Right cardiac atrium (tissue), 5 donors: ENCODE data around the gene SH2D6. TPM values are rescaled to one million over a fixed set of nuclear protein-coding genes. Genes with fewer than 3 reads are reported as not detected.
"Not testable (repeated sequence)": the region's sequence is repeated elsewhere in the genome, so short reads cannot be mapped to it uniquely, and the experiment has no call there.

Experiments used
- ATAC-seq, 2 donors: fragments of 200-7000 bp; cut with Tn5 transposase; one replicate each; pipeline versions ENCODE4 v1.8.0 to v1.9.1; 2020; ENCODE audit warnings: moderate library complexity in 2 of 2, mild to moderate bottlenecking in 1 of 2
- DNase-seq, 3 donors: peaks; one replicate each; pipeline ENCODE4 v3.0.0-alpha.2; 2020
- H3K27ac ChIP-seq: one replicate; pipeline ENCODE4 v1.5.1; 2013; ENCODE audit warnings: mild to moderate bottlenecking, low read length, control low read depth, moderate library complexity
- H3K27me3 ChIP-seq: one replicate; pipeline ENCODE4 v1.6.1; 2013; ENCODE audit not compliant: control insufficient read depth, insufficient read depth
- H3K4me1 ChIP-seq: one replicate; pipeline ENCODE4 v1.6.1; 2013; ENCODE audit warnings: low read length; ENCODE audit not compliant: control insufficient read depth, insufficient read depth
- H3K4me3 ChIP-seq: one replicate; pipeline ENCODE4 v1.5.1; 2013; ENCODE audit warnings: low read length, control low read depth
- H3K9me3 ChIP-seq: one replicate; pipeline ENCODE4 v1.6.1; 2013; ENCODE audit warnings: low read length; ENCODE audit not compliant: control insufficient read depth
- WGBS: extraction: QIAGEN DNeasy Blood & Tissue Kit; methylation state at CpG from one replicate; pipeline ENCODE4 v1.1.7; 2013; 5-methylcytosine and 5-hydroxymethylcytosine counted together
- intact Hi-C, 4 donors: fragments of 100-400 bp; cut with DNase I; formaldehyde crosslinking; loops; one replicate each; pipeline versions ENCODE4 v1.11.0 to v1.14.0; 2022 to 2023
- long read RNA-seq, 4 donors: library from polyadenylated mRNA; unstranded; transcript quantifications; one replicate each; pipeline ENCODE4 v2.0.0, GENCODE V29; 2020 to 2021
- polyA plus RNA-seq: library from polyadenylated mRNA; stranded (reverse); fragments of 200-250 nt; gene quantifications from one replicate; pipeline ENCODE4 v1.2.3, GENCODE V29; 2013
- total RNA-seq, 4 donors: library from RNA; stranded (reverse); fragmentation: NEBNext Ultra II Directional; extraction: Animal tissue kit (Norgen Biotek cat#: 25700); gene quantifications; one replicate each; pipeline ENCODE4 v1.2.1, GENCODE V29; 2021
- donor health status: healthy with polysubstance abuse.
- donor health status: DM: no; HTN: yes; CAD: no.
- donor health status: DM: no; HTN: no; CAD: no.
- donor health status: DM: no; HTN: yes; CAD: no; lungs with severe emphysema.
- donor health status: DM: yes; HTN: yes; CAD: no.

The SH2D6 gene
- total RNA-seq (under 1 TPM in 3 of 4 donors, not detected in 1; 0.34 to 0.75 (median 0.62) TPM), polyA plus RNA-seq (0.29 TPM)
- long read RNA-seq, donor 1 = 0 reads
- long read RNA-seq, donor 2 = 0 reads
- long read RNA-seq, donor 3 = 0 reads
- long read RNA-seq, donor 4 = 0 reads

DNA sequence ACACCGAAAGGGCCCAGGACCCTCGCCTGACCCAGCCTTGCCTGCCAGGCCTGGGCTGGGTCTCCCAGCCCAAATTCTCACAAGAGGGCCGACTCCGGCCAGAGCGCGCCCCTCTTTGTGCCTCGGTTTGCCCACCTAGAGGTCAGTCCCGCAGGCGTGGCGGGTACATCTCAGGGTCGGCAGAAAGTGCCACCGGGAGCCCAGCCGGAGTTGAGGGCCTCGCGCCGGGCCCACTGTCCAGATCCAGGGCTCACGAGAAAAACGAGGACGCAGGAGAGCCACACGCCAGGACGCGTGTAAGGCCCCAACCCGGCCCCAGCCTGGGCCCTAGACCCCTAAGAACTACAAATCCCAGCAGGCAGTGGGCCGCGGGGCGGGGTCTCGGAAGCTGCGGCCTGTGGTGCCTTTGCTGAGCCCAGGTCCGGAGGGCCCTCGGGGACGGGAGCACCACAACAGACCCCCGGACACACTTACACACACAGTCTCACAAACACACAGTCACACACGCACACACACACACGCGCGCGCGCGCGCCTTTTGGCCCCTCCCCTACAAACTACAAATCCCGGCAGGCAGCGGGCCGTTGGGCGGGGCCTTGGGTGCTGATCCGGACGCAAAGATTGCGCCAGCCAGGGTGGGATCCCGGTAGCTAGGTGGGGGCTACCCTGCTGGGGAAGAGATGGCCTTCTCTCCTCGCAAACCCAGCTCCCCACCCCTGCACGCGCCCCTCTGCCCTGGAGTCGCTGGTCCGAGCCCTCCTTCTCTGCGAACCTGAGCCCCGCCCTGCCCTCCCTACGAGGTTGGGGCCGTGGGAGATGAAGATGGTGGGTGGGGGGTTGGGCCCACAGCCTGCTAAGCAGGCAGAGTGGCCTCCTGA, at the start of gene SH2D6:
TSS of gene SH2D6 (plus strand) at position 583 of the 877 bp plus-strand sequence. CDS start 10,752 bp downstream, outside the sequence.
- 17% methylated on average over 57 of the region's 57 CpGs for WGBS
- intact Hi-C loops = no loop called here

GRCh38 chr2:85368921-85369320, 49.6 kb upstream of the SH2D6 start:
- H3K9me3 ChIP-seq = no peaks in the 10 kb centered on the region
- intact Hi-C loops = no loop called here
- DNase-seq (no peak), ATAC-seq (no peak)
- H3K27me3 ChIP-seq = no peaks in the 10 kb centered on the region
- H3K27ac ChIP-seq = no peak overlapping the region
- no peak overlapping the region for H3K4me3 ChIP-seq
- no peaks in the 10 kb centered on the region for H3K4me1 ChIP-seq

More for the DNA sequence above, at the start of gene SH2D6:
- peak; percentile 89 to 96 (median 95) for DNase-seq
- peak within 1 kb of the TSS; percentile 70 for H3K4me3 ChIP-seq
- no peaks in the 10 kb centered on the region for H3K9me3 ChIP-seq
- peak; percentile 80 to 83 for ATAC-seq
- H3K27me3 ChIP-seq = no peaks in the 10 kb centered on the region
- no peaks in the 10 kb centered on the region for H3K4me1 ChIP-seq
- H3K27ac ChIP-seq = peak within 1 kb of the TSS; percentile 91

- intact Hi-C loops = no loop called here
- no peak for ATAC-seq
- WGBS = 84% methylated on average over 5 of the region's 5 CpGs
Observed at GRCh38 chr2:85369500-85369899, 49.0 kb upstream of the SH2D6 start.

DNA sequence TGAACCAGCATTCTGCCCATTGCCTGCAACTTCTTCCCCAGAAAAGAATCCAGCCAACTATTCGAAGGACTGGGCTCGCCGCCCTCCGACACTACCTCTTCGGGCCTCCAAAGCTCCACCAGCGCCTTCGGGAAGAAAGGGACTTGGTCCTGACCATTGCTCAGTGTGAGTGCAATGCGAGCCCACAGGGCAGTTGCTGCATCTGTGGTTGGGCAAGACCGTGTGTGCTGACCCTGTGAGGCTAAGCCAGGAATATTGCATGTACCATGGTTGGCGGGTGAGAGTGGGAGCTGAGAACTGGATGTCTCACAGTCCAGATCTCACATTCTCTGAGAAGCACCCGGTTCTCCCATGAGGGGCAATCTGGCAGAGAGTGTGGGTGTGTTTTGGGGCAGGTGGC, 47.5 kb upstream of the SH2D6 start:
- no peak overlapping the region for H3K4me3 ChIP-seq
- H3K9me3 ChIP-seq = no peaks in the 10 kb centered on the region
- peak in 1 of 2 donors; percentile 27 for ATAC-seq
- H3K27me3 ChIP-seq = no peaks in the 10 kb centered on the region
- H3K4me1 ChIP-seq = no peaks in the 10 kb centered on the region
- 92% methylated on average over 11 of the region's 11 CpGs for WGBS
- H3K27ac ChIP-seq = no peak overlapping the region
- intact Hi-C loops = no loop called here
- DNase-seq = no peak

More at GRCh38 chr2:85369500-85369899, 49.0 kb upstream of the SH2D6 start:
- no peak overlapping the region for H3K27ac ChIP-seq
- no peaks in the 10 kb centered on the region for H3K9me3 ChIP-seq
- no peak for DNase-seq
- no peaks in the 10 kb centered on the region for H3K4me1 ChIP-seq
- no peaks in the 10 kb centered on the region for H3K27me3 ChIP-seq
- H3K4me3 ChIP-seq = no peak overlapping the region

DNA sequence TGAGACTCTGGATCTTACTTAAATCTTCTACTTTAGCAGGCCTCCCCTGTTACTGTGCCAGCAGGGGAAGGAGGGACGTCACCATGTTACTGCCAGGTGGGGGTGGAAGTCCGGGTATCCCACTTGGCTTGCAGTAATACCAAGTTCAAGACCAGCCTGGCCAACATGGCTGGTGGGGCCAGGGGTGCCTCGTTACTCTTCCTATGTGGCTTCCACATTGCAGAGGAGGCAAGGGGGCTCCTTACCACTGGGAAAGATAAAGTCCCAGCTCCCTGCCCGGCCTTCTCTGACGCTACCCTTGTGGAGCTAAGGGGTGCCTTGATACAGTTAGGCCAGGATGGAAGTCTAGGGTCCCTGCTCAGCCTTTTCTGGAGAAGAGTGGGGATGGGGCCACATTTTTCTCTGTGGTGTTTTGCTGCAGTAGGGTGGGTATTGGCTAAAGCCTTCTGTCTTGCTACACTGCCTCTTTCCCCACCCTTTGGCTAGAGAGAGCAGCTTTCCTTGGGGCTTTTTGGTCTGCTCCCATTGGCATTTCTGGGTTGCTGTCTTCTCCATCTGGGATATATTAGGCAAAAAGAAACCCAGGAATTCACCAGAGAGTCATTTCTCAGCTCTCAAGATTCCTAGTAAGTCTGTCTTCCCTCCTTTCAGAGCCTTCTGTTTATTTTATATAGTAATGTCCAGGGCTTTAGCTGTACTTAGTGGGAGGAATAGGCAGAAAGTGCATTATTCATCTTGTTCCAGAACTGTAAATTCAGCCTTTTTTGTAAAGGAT, 42.0 kb upstream of the SH2D6 start:
- DNase-seq = no peak
- Histone ChIP-seq H3K27ac (no peak overlapping the region), H3K27me3 (no peaks in the 10 kb centered on the region), H3K9me3 (no peaks in the 10 kb centered on the region), H3K4me1 (no peaks in the 10 kb centered on the region), H3K4me3 (no peak overlapping the region)
- ATAC-seq = no peak
- intact Hi-C loops = no loop called here
- WGBS = 94% methylated on average over 5 of the region's 5 CpGs

GRCh38 chr2:85377083-85377482, 41.4 kb upstream of the SH2D6 start:
- Histone ChIP-seq H3K27ac (no peak overlapping the region), H3K4me1 (no peaks in the 10 kb centered on the region), H3K9me3 (no peaks in the 10 kb centered on the region), H3K4me3 (no peak overlapping the region), H3K27me3 (no peaks in the 10 kb centered on the region)
- no peak for DNase-seq
- no peak for ATAC-seq
- 91% methylated on average over 11 of the region's 11 CpGs for WGBS
- intact Hi-C loops = no loop called here

- intact Hi-C loops = no loop called here
- WGBS = 91% methylated on average over 5 of the region's 5 CpGs
Observed at GRCh38 chr2:85378257-85378656, 40.3 kb upstream of the SH2D6 start.

GRCh38 chr2:85380048-85380447, 38.5 kb upstream of the SH2D6 start:
- WGBS = 81% methylated on average over 1 of the region's 1 CpG
- DNase-seq = no peak
- intact Hi-C loops = no loop called here

More at GRCh38 chr2:85378257-85378656, 40.3 kb upstream of the SH2D6 start:
- no peaks in the 10 kb centered on the region for H3K9me3 ChIP-seq
- H3K27ac ChIP-seq = no peak overlapping the region
- no peak overlapping the region for H3K4me3 ChIP-seq
- no peaks in the 10 kb centered on the region for H3K4me1 ChIP-seq
- ATAC-seq = no peak
- DNase-seq = no peak
- H3K27me3 ChIP-seq = no peaks in the 10 kb centered on the region

GRCh38 chr2:85383151-85383550, 35.4 kb upstream of the SH2D6 start:
- H3K4me3 ChIP-seq, H3K9me3 ChIP-seq, ATAC-seq, intact Hi-C loops, H3K27ac ChIP-seq, DNase-seq, H3K27me3 ChIP-seq, H3K4me1 ChIP-seq: not testable (repeated sequence)
- WGBS = 91% methylated on average over 5 of the region's 5 CpGs

More at GRCh38 chr2:85380048-85380447, 38.5 kb upstream of the SH2D6 start:
- Histone ChIP-seq H3K27me3 (no peaks in the 10 kb centered on the region), H3K4me3 (no peak overlapping the region), H3K4me1 (no peaks in the 10 kb centered on the region), H3K27ac (no peak overlapping the region), H3K9me3 (no peaks in the 10 kb centered on the region)
- ATAC-seq = no peak

DNA sequence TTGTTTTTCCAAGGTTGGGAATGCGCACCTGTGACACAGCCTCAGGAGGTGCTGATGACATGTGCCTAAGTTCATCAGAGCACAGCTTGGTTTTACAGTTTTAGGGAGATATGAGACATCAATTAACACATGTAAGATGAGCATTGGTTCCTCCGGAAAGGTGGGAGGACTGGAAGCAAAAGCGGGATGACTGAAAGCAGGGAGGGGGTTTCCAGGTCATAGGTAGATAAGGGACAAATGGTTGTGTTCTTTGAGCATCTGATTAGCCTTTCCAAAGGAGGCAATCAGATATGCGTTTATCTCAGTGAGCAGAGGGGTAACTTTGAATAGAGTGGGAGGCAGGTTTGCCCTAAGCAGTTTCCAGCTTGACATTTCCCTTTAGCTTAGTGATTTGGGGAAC, 34.7 kb upstream of the SH2D6 start:
- H3K4me1 ChIP-seq = no peaks in the 10 kb centered on the region
- no peak for ATAC-seq
- H3K4me3 ChIP-seq = no peak overlapping the region

DNA sequence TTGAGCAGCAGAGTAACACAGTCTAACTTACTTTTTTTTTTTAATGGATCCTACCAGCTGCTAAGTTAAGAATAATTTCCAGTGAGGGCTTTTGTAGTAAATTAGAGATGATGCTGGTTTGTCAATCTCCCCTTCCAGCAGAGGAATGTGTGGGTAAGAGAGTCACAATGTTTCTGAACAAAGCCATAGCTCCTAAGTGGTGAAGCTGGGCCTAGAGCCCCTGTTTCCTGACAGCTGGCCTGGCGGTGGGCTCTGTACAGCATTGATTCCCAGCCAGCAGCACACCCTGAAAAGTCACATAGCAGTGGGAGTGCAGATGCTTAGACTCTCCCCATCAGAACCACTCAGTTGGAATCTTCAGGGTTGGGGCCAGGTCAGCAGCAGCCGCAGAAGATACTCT, 32.8 kb upstream of the SH2D6 start:
- DNase-seq (no peak), ATAC-seq (no peak)
- intact Hi-C loops = no loop called here
- WGBS = 74% methylated on average over 2 of the region's 2 CpGs
- Histone ChIP-seq H3K4me1 (no peaks in the 10 kb centered on the region), H3K27me3 (no peaks in the 10 kb centered on the region), H3K9me3 (no peaks in the 10 kb centered on the region), H3K4me3 (no peak overlapping the region), H3K27ac (no peak overlapping the region)

More for the DNA sequence above, 34.7 kb upstream of the SH2D6 start:
- Histone ChIP-seq H3K9me3 (no peaks in the 10 kb centered on the region), H3K27ac (no peak overlapping the region), H3K27me3 (no peaks in the 10 kb centered on the region)
- DNase-seq = no peak
- intact Hi-C loops = no loop called here
- 70% methylated on average over 4 of the region's 4 CpGs for WGBS
